HepG2 (cell line): ENCODE data around the gene FAM110D. TPM values are rescaled to one million over a fixed set of nuclear protein-coding genes. Genes with fewer than 3 reads are reported as not detected.
A peak's percentile ranks its signal among the peaks of the same experiment; 100 is the strongest.

Experiments used
- ATAC-seq: fragments of 200-7000 bp; cut with Tn5 transposase; 3 replicates; pipeline ENCODE4 v1.9.1; 2020; ENCODE audit warnings: mild to moderate bottlenecking, moderate library complexity
- BruUV-seq: library from RNA; stranded (reverse); fragments of 400-500 nt; replicated peaks from 2 replicates; lab custom pipeline; 2021; lab: Mats Ljungman, UMichigan
- CTCF ChIA-PET: fragments of 300-600 bp; formaldehyde crosslinking; extraction: SDS; loops from one replicate; lab custom pipeline; 2021; ENCODE audit warnings: low total read pairs, inconsistent platforms, low intra/inter-chr PET ratio; lab: Yijun Ruan, JAX
- POLR2A ChIA-PET: fragments of 350-600 bp; sonication (Branson Sonifier 250); formaldehyde crosslinking; loops from one replicate; lab custom pipeline; 2020; ENCODE audit warnings: antibody characterized with exemption, inconsistent platforms; lab: Yijun Ruan, JAX
- DNase-seq: peaks from one replicate; pipeline ENCODE4 v3.0.0-alpha.2; 2015; ENCODE audit warnings: low spot score
- FAIRE-seq: peaks from 3 replicates; lab custom pipeline; 2011; peaks lifted over from hg19 to GRCh38; lab: Jason Lieb, UNC
- H2AFZ ChIP-seq: one replicate; pipeline ENCODE4 v1.6.1; 2011; ENCODE audit warnings: low read length, inconsistent platforms
- H3K27ac ChIP-seq: fragments of 300-600 bp; 3 replicates; pipeline ENCODE4 v1.8.0; 2011; ENCODE audit warnings: mixed run types, mild to moderate bottlenecking, mixed read lengths, low read length, inconsistent platforms; ENCODE audit not compliant: insufficient read depth; ENCODE audit errors: extremely low read length
- H3K27me3 ChIP-seq, 2 experiments: fragments of 200-600 bp in 1 of 2; 2 replicates in 1 of 2; 3 replicates in 1 of 2; pipeline versions ENCODE4 v1.6.0 to v1.8.0; 2011; ENCODE audit warnings: low read length in 2 of 2, mild to moderate bottlenecking in 2 of 2, moderate library complexity in 2 of 2, inconsistent platforms in 1 of 2; ENCODE audit not compliant: insufficient read depth in 2 of 2, control insufficient read depth in 1 of 2
- H3K36me3 ChIP-seq, 2 experiments: fragments of 200-600 bp in 1 of 2; replicated peaks in 1 of 2; 2 replicates in 1 of 2; 3 replicates in 1 of 2; pipeline versions ENCODE4 v1.5.1 to v1.8.0; 2011; ENCODE audit warnings: low read length in 2 of 2, inconsistent platforms in 1 of 2; ENCODE audit not compliant: insufficient read depth in 2 of 2, control insufficient read depth in 1 of 2
- H3K4me1 ChIP-seq: 2 replicates; pipeline ENCODE4 v1.5.1; 2012; ENCODE audit warnings: low read length, inconsistent platforms; ENCODE audit not compliant: insufficient read depth
- H3K4me2 ChIP-seq: 2 replicates; pipeline ENCODE4 v1.6.0; 2011; ENCODE audit warnings: low read depth, low read length, inconsistent platforms
- H3K4me3 ChIP-seq, 3 experiments: fragments of 200-600 bp in 1 of 3; sonication (generic), shearing (Covaris generic) in 1 of 3; replicated peaks in 1 of 3; 2 replicates each; pipeline ENCODE4 v1.5.1; 2011 to 2016; ENCODE audit warnings: low read length in 3 of 3, inconsistent platforms in 2 of 3, low read depth in 2 of 3, mild to moderate bottlenecking in 2 of 3, control low read depth in 1 of 3, mixed read lengths in 1 of 3; ENCODE audit not compliant: insufficient read depth in 1 of 3
- H3K79me2 ChIP-seq: one replicate; pipeline ENCODE4 v1.6.1; 2011; ENCODE audit warnings: low read length, inconsistent platforms; ENCODE audit not compliant: insufficient read depth
- H3K9ac ChIP-seq: 2 replicates; pipeline ENCODE4 v1.6.0; 2011; ENCODE audit warnings: mild to moderate bottlenecking, low read depth, low read length, inconsistent platforms; ENCODE audit not compliant: insufficient read depth
- H3K9me3 ChIP-seq: 2 replicates; pipeline ENCODE4 v1.5.1; 2012; ENCODE audit warnings: mild to moderate bottlenecking, low read length
- H4K20me1 ChIP-seq: 2 replicates; pipeline ENCODE4 v1.6.0; 2011; ENCODE audit warnings: inconsistent platforms, mild to moderate bottlenecking, low read length, moderate library complexity; ENCODE audit not compliant: insufficient read depth
- AGO1 ChIP-seq: fragments of 200-400 bp; formaldehyde crosslinking; IDR thresholded peaks from 2 replicates; pipeline ENCODE4 v1.6.1; 2017; ENCODE audit warnings: mild to moderate bottlenecking, low read depth, low read length, moderate library complexity; ENCODE audit not compliant: poor library complexity, severe bottlenecking
- ATRX ChIP-seq: sonication (generic); formaldehyde crosslinking; IDR thresholded peaks from 2 replicates; pipeline ENCODE4 v1.4.0; 2020; ENCODE audit warnings: missing genetic modification reagents, borderline replicate concordance
- BATF2 ChIP-seq: sonication (generic); formaldehyde crosslinking; IDR thresholded peaks from 2 replicates; pipeline ENCODE4 v1.8.0; 2022; ENCODE audit warnings: mild to moderate bottlenecking, missing genetic modification reagents, moderate library complexity
- BORCS8-MEF2B ChIP-seq: sonication (generic); formaldehyde crosslinking; IDR thresholded peaks from 2 replicates; pipeline ENCODE4 v1.8.0; 2022; ENCODE audit warnings: mild to moderate bottlenecking, missing genetic modification reagents
- CSRNP1 ChIP-seq: sonication (generic); formaldehyde crosslinking; IDR thresholded peaks from 2 replicates; pipeline ENCODE4 v1.8.1; 2023; ENCODE audit warnings: mild to moderate bottlenecking, missing genetic modification reagents
- GATAD2A ChIP-seq: IDR thresholded peaks from 2 replicates; pipeline ENCODE4 v1.6.1; 2016
- HDAC1 ChIP-seq: sonication (generic); formaldehyde crosslinking; IDR thresholded peaks from 2 replicates; pipeline ENCODE4 v1.5.1; 2020; ENCODE audit warnings: mild to moderate bottlenecking, missing genetic modification reagents
- ISL2 ChIP-seq: sonication (generic); formaldehyde crosslinking; IDR thresholded peaks from 2 replicates; pipeline ENCODE4 v1.5.0; 2020; ENCODE audit warnings: missing genetic modification reagents
- JDP2 ChIP-seq: sonication (generic); formaldehyde crosslinking; IDR thresholded peaks from 2 replicates; pipeline ENCODE4 v1.8.1; 2022; ENCODE audit warnings: missing genetic modification reagents, borderline replicate concordance
- SALL1 ChIP-seq: sonication (generic); formaldehyde crosslinking; IDR thresholded peaks from 2 replicates; pipeline ENCODE4 v1.8.0; 2022; ENCODE audit warnings: mild to moderate bottlenecking, missing genetic modification reagents
- TBX2 ChIP-seq: sonication (generic); formaldehyde crosslinking; IDR thresholded peaks from 2 replicates; pipeline ENCODE4 v1.5.0; 2020; ENCODE audit warnings: missing genetic modification reagents, mild to moderate bottlenecking, borderline replicate concordance
- ZNF263 ChIP-seq: sonication (generic); formaldehyde crosslinking; IDR thresholded peaks from 2 replicates; pipeline ENCODE4 v1.4.0; 2020; ENCODE audit warnings: missing genetic modification reagents
- ZNF296 ChIP-seq: sonication (generic); formaldehyde crosslinking; conservative IDR thresholded peaks from 2 replicates; pipeline ENCODE4 v1.5.0; 2020; ENCODE audit warnings: mild to moderate bottlenecking, missing genetic modification reagents
- ZNF468 ChIP-seq: sonication (generic); formaldehyde crosslinking; IDR thresholded peaks from 2 replicates; pipeline ENCODE4 v1.8.0; 2022; ENCODE audit warnings: mild to moderate bottlenecking, moderate library complexity, missing genetic modification reagents
- ZNF549 ChIP-seq: sonication (generic); formaldehyde crosslinking; IDR thresholded peaks from 2 replicates; pipeline ENCODE4 v1.5.0; 2020; ENCODE audit warnings: missing genetic modification reagents
- ZNF564 ChIP-seq: sonication (generic); formaldehyde crosslinking; IDR thresholded peaks from 2 replicates; pipeline ENCODE4 v1.8.1; 2023; ENCODE audit warnings: mild to moderate bottlenecking, missing genetic modification reagents
- ZNF644 ChIP-seq: IDR thresholded peaks from 2 replicates; pipeline ENCODE4 v1.6.1; 2016; ENCODE audit warnings: low read depth
- ZNF782 ChIP-seq: sonication (generic); formaldehyde crosslinking; IDR thresholded peaks from 2 replicates; pipeline ENCODE4 v1.4.0; 2020; ENCODE audit warnings: missing genetic modification reagents, mild to moderate bottlenecking, borderline replicate concordance
- ZNF788 ChIP-seq: sonication (generic); formaldehyde crosslinking; IDR thresholded peaks from 2 replicates; pipeline ENCODE4 v1.5.0; 2020; ENCODE audit warnings: mild to moderate bottlenecking, missing genetic modification reagents, borderline replicate concordance
- ZNF816 ChIP-seq: sonication (generic); formaldehyde crosslinking; IDR thresholded peaks from 2 replicates; pipeline ENCODE4 v1.8.0; 2022; ENCODE audit warnings: missing genetic modification reagents, mild to moderate bottlenecking, borderline replicate concordance
- ZSCAN21 ChIP-seq: sonication (generic); formaldehyde crosslinking; IDR thresholded peaks from 2 replicates; pipeline ENCODE4 v1.8.0; 2022; ENCODE audit warnings: mild to moderate bottlenecking, missing genetic modification reagents, moderate library complexity, borderline replicate concordance
- WGBS: methylation state at CpG from one replicate; pipeline ENCODE4 v1.1.6; 2017; ENCODE audit warnings: low lambda C conversion rate; 5-methylcytosine and 5-hydroxymethylcytosine counted together
- in situ Hi-C: cut with HindIII; loops from 2 replicates; pipeline ENCODE4 v1.10.0; 2017; ENCODE audit warnings: low pct_unique_long_range_greater_than_20kb; ENCODE audit not compliant: extremely low pct_ligation_motif_present
- intact Hi-C: fragments of 100-400 bp; cut with micrococcal nuclease; formaldehyde crosslinking; loops from one replicate; pipeline ENCODE4 v1.10.0; 2022; ENCODE audit not compliant: unreplicated experiment
- polyA plus RNA-seq, 8 experiments: library from polyadenylated mRNA; depleted of rRNA in 3 of 8; stranded (reverse) in 7 of 8; unstranded in 1 of 8; fragments of >200 nt; fragmentation: Illumina TruSeq in 4 of 8; extraction: Trizol in 4 of 8; gene quantifications; 2 replicates each; pipeline versions ENCODE4 v1.2.1 to v1.2.3, GENCODE V29; 2011 to 2016; ENCODE audit warnings: low read depth in 4 of 8, missing spikeins in 1 of 8, mixed read lengths in 1 of 8; ENCODE audit not compliant: insufficient read depth in 1 of 8
- total RNA-seq, 5 experiments: library from RNA; depleted of rRNA; stranded (reverse); fragments of >200 nt; fragmentation: Illumina TruSeq; extraction: Trizol; gene quantifications; 2 replicates each; pipeline ENCODE4 v1.2.3, GENCODE V29; 2016; ENCODE audit warnings: low read depth in 1 of 5

FAM110D gene
- total and polyA plus RNA-seq, 2 of the 13 experiments (the other 11 are each of a cell fraction or from before 2014, with no cell fraction given) = not detected

DNA sequence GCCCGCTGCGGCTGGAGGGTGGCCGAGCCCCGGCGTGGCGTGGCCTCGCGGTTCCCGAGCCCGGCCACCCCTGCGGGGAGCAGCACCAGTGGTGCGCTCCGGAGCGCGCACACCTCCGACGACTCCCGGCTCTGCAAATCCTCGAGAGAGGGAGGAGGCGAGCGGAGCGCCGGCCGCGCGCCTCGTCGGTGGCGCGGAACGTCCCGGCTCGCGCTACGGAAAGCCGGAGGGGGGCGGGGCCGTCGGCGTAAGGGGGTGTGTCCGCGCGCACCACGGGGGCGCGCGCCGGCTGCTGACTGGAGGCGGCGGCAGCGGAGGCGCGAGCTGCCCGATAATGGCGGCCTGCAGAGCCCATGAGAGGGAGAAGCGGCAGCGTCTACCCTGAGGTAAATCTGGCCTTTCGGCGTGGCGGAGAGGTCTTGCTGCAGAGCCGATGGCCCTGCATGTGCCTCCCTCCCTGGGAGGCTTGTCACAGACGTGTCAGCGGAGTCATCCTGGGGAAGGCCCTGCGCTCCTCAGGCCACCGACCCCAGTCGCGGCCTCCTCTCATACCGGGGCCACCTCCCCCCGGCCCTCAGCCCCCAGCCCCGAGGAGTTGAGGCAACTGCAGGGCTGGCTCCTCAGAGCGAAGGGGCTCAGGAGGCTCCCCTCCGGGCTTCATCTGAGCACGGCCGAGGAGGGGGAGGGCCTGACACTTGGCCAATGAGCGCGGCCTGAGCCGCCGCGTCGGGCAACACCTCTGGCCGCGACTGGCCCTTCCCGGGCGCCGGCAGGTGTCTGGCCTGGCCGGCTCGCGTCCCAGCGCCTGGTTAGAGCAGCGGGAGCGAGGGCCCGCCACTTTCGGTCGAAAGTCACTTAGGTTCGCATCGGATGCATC is 47.1 kb upstream of the FAM110D start, which contains the start of gene PDIK1L (continued):
- TF ChIP-seq ZNF296 = no peak

DNA sequence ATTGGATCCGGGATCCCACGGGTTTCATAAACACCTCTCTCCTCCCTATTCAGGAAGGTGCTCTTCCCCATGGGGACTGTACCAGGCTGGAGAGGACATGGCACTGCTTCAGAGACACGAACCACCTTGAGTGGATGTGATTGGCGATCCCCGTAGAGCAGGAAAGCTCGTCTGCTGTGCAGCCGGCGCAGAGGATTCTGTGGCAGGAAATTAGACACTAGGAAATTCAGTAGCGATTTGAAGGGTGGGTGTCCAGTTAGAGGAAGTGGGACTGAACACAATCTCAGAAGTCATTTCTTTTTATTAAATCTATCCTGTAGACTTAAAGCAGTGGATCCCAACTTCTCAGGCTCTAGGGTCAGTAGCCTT is 46.5 kb upstream of the FAM110D start:
- Histone ChIP-seq H3K4me1 (peaks cover 32% of the 10 kb centered on the region), H2AFZ (no peak overlapping the region), H4K20me1 (no peaks in the 10 kb centered on the region), H3K4me2 (peak overlapping the region; percentile 94), H3K36me3 (peaks cover 4 to 20% of the 10 kb centered on the region in 2 experiments; a peak in 3 of 5 replicates), H3K27me3 (no peaks in the 10 kb centered on the region; a peak in 1 of 5 replicates), H3K79me2 (peaks cover 7% of the 10 kb centered on the region), H3K9ac (peak overlapping the region; percentile 91), H3K9me3 (no peaks in the 10 kb centered on the region), H3K27ac (peak overlapping the region; percentile 93), H3K4me3 (peak overlapping the region; percentile 71 to 98 (median 87))
- no TSS peak for BruUV-seq
- FAIRE-seq (no peak), DNase-seq (no peak), ATAC-seq (peak; percentile 39)
- in situ Hi-C loops = no loop called here
- ChIA-PET POLR2A (interaction anchor here (1.1 to 2.3 kb wide), 2 partner anchors 33 to 57 kb away, joined by 3 to 8 read pairs; partner anchors contain the start of gene ZNF593), CTCF (no interaction called here)
- intact Hi-C loops = loop anchor here (5.0 kb wide), 2 partner anchors 50 to 75 kb away; no protein-coding TSS in a partner anchor
- 3% methylated on average over 9 of the region's 9 CpGs for WGBS
- no peak for TF ChIP-seq ZSCAN21
- TF ChIP-seq ZNF549 = no peak
- 0 out of 2 replicates have a peak, but pooled peaks have one; percentile 28 for TF ChIP-seq ISL2
- TF ChIP-seq TBX2 = no peak
- 0 out of 2 replicates have a peak, but pooled peaks have one; percentile 11 for TF ChIP-seq CSRNP1 (CRISPR knock-in tag)
- TF ChIP-seq BORCS8-MEF2B (CRISPR knock-in tag) = no peak
- TF ChIP-seq ZNF782 (CRISPR knock-in tag) = no peak
- TF ChIP-seq ZNF788 (CRISPR knock-in tag) = 0 out of 2 replicates have a peak, but pooled peaks have one; percentile 9
- TF ChIP-seq JDP2 = no peak
- TF ChIP-seq GATAD2A (CRISPR knock-in tag) = no peak
- TF ChIP-seq ZNF816 (CRISPR knock-in tag) = peak; percentile 13; the same call in 1 of the 2 replicates
- no peak for TF ChIP-seq BATF2
- no peak for TF ChIP-seq SALL1 (CRISPR knock-in tag)
- 0 out of 2 replicates have a peak, but pooled peaks have one; percentile 1 for TF ChIP-seq ZNF263
- no peak for TF ChIP-seq AGO1
- TF ChIP-seq ZNF644 (CRISPR knock-in tag) = no peak
- TF ChIP-seq ZNF468 (CRISPR knock-in tag) = 0 out of 2 replicates have a peak, but pooled peaks have one; percentile 17
- no peak for TF ChIP-seq ATRX (CRISPR knock-in tag)
- TF ChIP-seq HDAC1 = 0 out of 2 replicates have a peak, but pooled peaks have one; percentile 11
- no peak for TF ChIP-seq ZNF564
